EH (cell line): Measurements from ENCODE around the gene SEMA4C.

Experiments
- DNase-seq: peaks from one replicate; pipeline ENCODE4 v3.0.0-alpha.2; 2015; ENCODE audit warnings: low read depth

SEMA4C gene

DNA sequence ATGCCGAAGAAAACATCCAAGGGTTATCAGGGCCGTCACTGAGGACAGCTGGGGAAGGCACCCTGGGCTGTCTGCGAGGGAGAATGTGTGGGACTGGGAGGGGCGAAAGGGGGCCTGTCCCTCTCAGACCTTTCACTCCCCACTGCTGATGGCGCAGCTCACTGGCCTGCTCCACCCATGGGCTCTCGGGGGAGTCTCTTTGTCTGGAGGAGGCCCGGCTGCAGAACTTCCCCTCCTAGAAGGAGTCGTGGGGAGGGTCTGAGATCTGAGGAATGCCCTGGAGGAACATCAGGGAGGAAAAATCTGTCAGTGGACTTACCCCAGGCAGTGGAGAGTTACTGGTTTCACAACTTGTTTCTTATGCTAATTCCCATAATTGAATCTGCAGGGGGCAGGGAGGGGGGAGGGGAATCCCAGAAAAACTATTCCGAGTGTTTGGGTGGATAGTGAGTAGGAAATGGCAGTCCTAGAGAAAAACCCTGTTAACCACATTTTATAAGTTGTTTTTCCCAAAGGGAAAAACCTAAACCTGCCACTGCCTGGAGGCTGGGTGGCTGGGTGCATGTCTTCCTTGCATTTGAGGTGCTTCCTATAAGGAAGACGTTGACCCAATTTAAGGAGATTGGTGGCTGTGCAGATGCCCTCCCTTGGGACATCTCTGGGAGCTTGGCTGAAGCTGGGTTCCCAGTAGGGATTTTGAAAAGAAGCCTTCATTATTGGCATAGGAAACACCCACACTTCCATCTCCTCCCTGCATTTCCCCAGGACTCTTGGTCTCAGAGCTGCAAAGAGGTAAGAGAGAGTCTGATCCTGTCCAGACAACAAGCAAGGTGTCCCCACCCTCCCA, 11.7 kb upstream of the SEMA4C start:
- no peak for DNase-seq

- DNase-seq = no peak
Observed at GRCh38 chr2:96880891-96881273, 11.0 kb upstream of the SEMA4C start.

DNA sequence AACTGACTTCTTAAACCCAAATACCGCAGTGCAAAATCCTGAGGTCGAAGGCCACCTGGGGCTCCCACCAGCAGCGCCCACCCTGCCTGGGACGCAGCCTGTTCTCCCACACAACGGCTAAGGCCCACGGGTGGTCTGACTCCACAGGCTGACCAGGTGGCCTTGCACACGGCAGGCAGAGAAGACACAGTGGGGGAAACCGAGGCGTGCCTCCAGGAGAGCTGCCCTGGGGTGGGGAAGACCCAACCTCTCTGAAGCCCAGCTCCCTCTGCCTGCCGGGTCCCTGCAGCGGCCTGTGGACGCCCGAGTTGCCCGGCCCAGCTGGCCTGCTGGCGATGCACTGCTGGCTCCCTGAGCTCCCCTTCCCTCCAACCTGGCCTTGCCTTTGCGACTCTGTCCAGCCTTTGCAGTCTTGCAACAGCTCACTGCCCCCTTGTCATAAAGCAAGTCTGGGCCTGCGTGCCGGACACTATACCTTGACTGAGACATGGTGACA, 9.7 kb upstream of the SEMA4C start:
- DNase-seq = no peak

- no peak for DNase-seq
Observed at GRCh38 chr2:96878796-96879544, 9.1 kb upstream of the SEMA4C start.

GRCh38 chr2:96878171-96878570, 8.3 kb upstream of the SEMA4C start:
- no peak for DNase-seq

DNA sequence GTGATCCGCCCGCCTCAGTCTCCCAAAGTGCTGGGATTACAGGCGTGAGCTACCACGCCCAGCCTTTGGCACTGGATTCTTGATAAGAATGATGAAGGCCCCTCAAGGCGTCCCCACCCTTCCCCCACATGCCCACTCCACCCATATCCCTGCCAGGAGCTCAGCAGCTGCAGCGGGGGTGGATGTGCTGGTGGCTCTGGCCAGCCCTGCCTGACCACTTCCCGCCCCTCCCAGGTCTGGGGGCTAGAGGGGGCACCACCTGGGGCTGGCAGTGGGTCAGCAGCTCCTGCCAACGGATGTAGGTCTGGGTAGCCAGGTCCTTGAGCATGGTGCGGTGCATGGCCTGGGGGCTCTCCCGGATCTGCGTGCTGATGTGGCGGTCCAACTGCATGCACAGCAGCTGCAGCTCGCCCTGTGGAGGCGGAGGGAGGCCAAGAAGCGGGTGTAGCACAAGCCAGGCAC, 7.8 kb upstream of the SEMA4C start:
- DNase-seq = no peak

DNA sequence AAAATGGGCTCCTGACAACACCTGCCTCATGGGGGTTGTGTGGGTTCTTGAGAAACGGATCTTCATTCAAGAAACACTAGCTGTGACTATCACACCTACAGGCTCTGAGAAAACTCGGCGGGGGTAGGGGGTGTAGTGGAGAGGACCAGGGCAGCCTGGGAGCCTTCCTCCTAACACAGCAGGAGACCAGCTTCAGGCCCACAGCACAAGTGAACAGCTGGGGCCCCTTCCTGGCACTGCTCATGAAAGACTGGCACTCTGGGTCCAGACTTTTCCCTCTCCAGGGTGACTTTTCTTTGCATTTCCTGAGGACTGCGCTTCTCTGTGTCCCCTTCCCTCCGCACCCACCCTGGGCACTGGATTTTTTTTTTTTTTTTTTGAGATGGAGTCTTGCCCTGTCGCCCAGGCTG, 7.2 kb upstream of the SEMA4C start:
- DNase-seq = no peak

GRCh38 chr2:96876269-96877041, 6.6 kb upstream of the SEMA4C start:
- no peak for DNase-seq

DNA sequence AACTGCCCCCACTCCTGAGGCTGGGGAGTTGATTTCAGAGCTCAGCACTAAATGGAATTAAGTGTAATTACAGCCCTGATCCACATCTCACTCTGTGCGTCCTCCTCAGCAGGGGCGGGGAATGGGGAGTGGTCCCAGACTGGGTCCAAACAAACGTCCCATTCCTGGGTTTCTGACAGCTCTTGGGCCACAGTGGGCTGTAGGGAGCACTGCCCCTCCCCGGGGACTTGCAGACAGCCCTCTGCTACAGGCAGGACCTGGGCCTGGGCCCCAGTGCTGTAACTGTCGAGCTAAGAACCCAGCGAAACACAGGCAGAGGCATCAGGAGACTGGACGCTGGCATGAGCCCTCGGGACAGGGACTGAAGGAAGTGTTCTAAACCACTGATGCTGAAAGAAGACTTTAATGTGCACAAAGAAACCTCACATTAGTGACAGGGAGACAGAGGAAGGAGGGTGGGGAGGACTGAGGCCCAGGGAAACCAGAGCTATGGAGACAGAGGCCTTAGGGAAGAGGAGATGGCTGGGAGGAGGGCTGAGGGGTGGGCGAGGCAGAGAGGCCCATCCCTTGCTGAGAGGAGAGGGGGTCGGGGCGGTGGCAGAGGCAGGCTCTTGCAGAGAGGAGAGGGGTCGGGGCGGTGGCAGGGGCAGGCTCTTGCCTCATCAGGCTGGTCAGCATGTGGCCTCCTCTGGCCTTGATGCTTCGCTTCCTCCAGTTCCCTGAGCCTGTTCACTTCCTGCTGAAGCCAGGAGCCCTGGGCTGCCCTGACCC, 5.8 kb upstream of the SEMA4C start:
- no peak for DNase-seq

- DNase-seq = no peak
Observed at GRCh38 chr2:96874198-96874831, 4.4 kb upstream of the SEMA4C start.

- DNase-seq = no peak
Observed at GRCh38 chr2:96873651-96874096, 3.8 kb upstream of the SEMA4C start.

- DNase-seq = no peak
Observed at GRCh38 chr2:96872591-96873349, 2.9 kb upstream of the SEMA4C start.

DNA sequence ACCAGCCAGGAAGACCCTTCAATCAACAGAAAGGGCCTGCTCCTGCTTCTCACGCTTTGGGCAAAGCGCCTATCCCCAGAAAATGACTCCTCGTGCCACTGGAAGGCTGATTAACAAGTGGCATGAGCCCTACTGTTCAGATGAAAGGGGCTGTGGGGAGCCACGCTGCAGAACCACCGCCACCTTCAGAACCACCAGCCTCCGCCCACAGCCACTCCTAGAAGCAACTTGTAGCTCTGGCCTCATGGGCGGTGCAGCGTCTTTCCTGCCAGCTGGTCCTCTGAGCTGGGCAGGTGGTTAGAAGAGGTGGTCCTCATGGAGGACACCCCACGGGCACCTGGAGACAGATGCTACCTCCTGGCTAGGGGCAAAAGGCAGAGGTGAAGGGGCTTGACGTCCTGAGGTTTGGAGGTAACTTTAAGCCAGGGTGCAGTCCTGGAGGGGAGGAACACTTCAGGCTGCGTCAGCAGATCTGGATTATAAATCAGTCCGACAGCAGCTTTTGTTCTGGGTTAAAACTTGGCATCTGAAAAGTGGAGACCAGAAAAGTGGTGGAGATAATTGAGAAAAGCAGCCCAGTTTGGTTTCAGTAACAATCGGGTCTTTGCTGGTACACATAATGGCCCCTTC, 861 bp upstream of the SEMA4C start:
- DNase-seq = no peak

- peak; percentile 87 for DNase-seq
Observed at GRCh38 chr2:96869281-96869821, 529 bp downstream of the SEMA4C start.

DNA sequence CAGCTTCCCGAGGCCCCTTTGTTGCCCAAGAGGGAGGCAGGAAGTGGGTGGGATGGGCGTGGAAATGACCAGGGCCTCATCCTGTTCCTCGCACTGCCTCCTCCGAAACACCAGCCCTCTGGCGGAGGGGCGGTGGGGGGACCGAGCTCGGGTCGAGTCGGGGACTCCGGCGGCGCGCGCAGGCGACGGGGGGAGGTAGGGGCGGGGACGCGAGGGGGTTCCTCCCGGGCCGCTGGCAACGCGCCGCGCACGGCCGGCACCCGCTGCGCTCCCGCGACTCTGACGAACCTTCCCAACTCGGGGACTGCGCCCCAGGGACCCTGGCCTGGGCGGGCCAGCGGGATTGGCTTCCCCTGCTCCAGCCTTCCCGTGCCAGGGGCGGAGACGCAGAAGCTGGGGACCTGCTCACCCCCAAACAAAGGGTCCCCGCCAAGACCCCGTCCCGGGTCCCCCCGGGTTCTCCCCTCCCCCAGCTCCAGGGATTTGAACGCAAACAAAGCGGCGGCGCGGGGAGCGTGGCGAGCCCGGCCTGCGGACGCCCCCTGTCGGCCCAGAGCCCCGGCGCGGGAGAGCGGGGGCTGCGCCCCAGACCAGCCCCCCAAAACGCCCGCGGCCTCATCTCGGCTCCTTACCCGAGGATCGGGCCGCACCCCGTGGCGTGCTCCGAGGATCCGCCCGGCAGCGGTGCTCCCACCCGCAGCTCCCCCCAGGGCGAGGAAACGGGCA, 1.2 kb downstream of the SEMA4C start:
- peak; percentile 95 for DNase-seq

GRCh38 chr2:96867756-96868554, 1.9 kb downstream of the SEMA4C start:
- peak; percentile 32 for DNase-seq

DNA sequence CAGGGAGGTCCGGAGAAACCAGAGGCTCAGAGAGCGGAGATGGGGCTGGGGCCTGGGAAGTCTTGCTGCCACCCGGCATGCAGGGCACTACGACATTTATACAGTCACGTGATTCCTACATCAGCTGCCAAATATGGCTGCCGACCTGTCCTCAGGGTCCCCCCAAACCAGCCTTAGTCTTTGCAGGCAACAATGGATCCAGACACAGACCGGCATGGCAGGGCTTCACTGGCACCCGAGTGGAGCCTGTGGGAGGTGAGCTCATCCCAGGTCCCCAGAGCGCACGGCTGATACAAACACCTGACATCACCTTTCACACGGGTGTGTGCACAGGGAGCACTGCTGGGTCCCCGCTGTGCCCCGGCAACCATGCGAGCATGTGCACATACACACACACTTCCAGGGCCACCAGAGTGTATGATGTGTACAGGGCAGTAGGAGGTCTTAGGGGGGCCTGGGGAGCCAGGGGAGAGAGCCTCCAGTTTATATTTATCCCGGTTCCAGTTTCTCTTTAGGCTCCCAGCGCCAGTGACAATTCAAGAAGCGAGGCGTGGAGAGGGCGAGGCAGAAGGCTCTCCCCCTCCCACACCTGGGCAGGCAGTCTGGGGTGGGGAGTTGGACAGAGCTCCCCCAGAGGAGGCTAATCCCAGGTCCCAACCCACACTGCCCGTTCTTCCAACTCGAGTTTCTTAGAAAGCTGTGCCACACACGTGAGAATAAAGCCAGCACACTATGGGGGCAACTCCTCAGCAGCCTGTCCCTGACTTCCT, 2.7 kb downstream of the SEMA4C start:
- no peak for DNase-seq
